Astrocyte of the spinal cord (primary cell): ENCODE measurements around the gene SEC14L5.

Source experiments
- DNase-seq: peaks from one replicate; pipeline ENCODE4 v3.0.0; 2011; ENCODE audit warnings: low read depth, low spot score
- H3K4me3 ChIP-seq: 2 replicates; pipeline ENCODE4 v1.5.1; 2011; ENCODE audit warnings: low read depth, mild to moderate bottlenecking, low read length, moderate library complexity
- CTCF ChIP-seq: IDR thresholded peaks from 2 replicates; pipeline ENCODE4 v1.5.1; 2012; ENCODE audit warnings: low read depth, mild to moderate bottlenecking, low read length, inconsistent platforms
- in situ Hi-C: cut with HindIII; loops from 2 replicates; pipeline ENCODE4 v1.10.0; 2017; ENCODE audit warnings: low sequenced_read_pairs

SEC14L5 gene

GRCh38 chr16:5015351-5015750 lies 57.2 kb downstream of the SEC14L5 start:
- in situ Hi-C loops, result no loop called here
- no peak overlapping the region for H3K4me3 ChIP-seq
- TF ChIP-seq CTCF, result no peak
- DNase-seq, result no peak

GRCh38 chr16:5015887-5016286 lies 57.8 kb downstream of the SEC14L5 start:
- H3K4me3 ChIP-seq, result no peak overlapping the region
- in situ Hi-C loops, result no loop called here
- DNase-seq, result no peak
- TF ChIP-seq CTCF, result no peak

- H3K4me3 ChIP-seq, result no peak overlapping the region
- no peak for DNase-seq
- no peak for TF ChIP-seq CTCF
- in situ Hi-C loops, result no loop called here
These were observed 59.0 kb downstream of the SEC14L5 start for GRCh38 chr16:5016967-5017677.

GRCh38 chr16:5017678-5017969 lies 59.5 kb downstream of the SEC14L5 start:
- TF ChIP-seq CTCF, result no peak
- in situ Hi-C loops, result no loop called here
- no peak for DNase-seq
- no peak overlapping the region for H3K4me3 ChIP-seq

GRCh38 chr16:5018793-5019192 lies 60.7 kb downstream of the SEC14L5 start:
- H3K4me3 ChIP-seq, result no peak overlapping the region
- no peak for DNase-seq
- in situ Hi-C loops, result no loop called here
- TF ChIP-seq CTCF, result no peak

- no peak overlapping the region for H3K4me3 ChIP-seq
- no peak for DNase-seq
- in situ Hi-C loops, result no loop called here
- TF ChIP-seq CTCF, result no peak
These were observed 61.6 kb downstream of the SEC14L5 start for GRCh38 chr16:5019775-5020174.

- no peak for DNase-seq
- H3K4me3 ChIP-seq, result no peak overlapping the region
- TF ChIP-seq CTCF, result no peak
- in situ Hi-C loops, result no loop called here
These were observed 62.4 kb downstream of the SEC14L5 start for GRCh38 chr16:5020551-5020950.
